Measurements from ENCODE around the gene BMPER.
A peak's percentile ranks its signal among the peaks of the same experiment; 100 is the strongest.

Gene BMPER

DNA sequence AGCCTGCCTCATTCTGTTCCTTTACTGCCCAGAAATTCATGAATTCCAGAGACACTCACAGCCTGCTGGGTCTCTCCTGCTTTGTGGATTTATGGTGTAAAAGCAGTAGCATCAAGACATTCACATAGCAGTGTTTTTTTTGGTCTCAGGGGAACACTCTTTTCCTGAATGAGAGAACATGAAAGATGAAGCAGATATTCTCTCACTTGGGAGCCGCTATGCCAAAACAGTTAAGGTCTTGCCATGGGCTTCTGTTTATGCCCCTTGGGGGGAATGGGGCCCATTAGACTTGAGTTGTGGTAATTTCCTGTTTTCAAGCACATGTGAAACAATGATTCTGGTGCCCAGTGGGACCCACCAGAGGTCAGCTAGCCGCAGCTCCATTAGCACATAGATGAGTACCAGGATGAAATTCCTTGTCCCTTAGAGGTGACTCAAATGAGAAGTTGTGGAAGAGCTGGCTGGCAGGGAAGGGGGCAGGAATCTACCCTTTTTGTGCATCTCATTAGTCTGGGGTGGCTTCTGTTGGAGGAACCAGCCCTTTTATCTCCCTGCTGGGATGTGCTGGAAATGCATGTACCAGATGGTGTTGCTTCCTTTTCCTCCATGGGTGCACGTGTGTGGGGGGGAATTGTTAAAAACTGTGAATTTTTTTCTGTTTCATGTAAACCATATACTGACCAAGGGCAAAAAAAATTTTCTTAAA is 13.3 kb downstream of the BMPER start:
- H3K4me3 ChIP-seq (ENCODE audit: low read depth, low read length) = no peak overlapping the region
- TF ChIP-seq, protein P1, sequence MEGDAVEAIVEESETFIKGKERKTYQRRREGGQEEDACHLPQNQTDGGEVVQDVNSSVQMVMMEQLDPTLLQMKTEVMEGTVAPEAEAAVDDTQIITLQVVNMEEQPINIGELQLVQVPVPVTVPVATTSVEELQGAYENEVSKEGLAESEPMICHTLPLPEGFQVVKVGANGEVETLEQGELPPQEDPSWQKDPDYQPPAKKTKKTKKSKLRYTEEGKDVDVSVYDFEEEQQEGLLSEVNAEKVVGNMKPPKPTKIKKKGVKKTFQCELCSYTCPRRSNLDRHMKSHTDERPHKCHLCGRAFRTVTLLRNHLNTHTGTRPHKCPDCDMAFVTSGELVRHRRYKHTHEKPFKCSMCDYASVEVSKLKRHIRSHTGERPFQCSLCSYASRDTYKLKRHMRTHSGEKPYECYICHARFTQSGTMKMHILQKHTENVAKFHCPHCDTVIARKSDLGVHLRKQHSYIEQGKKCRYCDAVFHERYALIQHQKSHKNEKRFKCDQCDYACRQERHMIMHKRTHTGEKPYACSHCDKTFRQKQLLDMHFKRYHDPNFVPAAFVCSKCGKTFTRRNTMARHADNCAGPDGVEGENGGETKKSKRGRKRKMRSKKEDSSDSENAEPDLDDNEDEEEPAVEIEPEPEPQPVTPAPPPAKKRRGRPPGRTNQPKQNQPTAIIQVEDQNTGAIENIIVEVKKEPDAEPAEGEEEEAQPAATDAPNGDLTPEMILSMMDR (IDR thresholded peaks at IDR 0.05; ENCODE audit: low read depth, low read length) = no peak
- in situ Hi-C loops (cut with HindIII; ENCODE audit: low sequenced_read_pairs) = no loop called here
- no peak for DNase-seq (ENCODE audit: low read depth, low spot score)

DNA sequence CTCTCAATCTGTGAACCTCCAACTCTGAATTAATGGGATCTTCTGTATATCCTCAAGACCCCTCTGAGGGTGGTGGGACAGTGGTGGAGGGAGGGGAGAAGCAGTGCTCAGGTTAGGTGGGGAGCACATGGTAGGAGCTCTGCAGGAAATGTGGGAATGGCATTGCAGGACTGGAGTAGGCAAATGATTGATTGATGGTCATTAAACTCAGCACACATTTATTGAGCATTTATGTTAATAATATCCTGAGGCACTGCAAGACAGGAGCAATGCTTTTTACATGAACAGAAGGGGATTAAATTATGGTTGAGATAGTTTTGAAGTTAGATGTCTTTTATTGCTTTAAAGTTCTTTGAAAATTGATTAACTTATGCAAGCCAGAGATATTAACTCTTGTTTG is 14.1 kb downstream of the BMPER start:
- TF ChIP-seq, protein P1 (IDR thresholded peaks at IDR 0.05; ENCODE audit: low read depth, low read length) = no peak
- in situ Hi-C loops (cut with HindIII; ENCODE audit: low sequenced_read_pairs) = no loop called here

DNA sequence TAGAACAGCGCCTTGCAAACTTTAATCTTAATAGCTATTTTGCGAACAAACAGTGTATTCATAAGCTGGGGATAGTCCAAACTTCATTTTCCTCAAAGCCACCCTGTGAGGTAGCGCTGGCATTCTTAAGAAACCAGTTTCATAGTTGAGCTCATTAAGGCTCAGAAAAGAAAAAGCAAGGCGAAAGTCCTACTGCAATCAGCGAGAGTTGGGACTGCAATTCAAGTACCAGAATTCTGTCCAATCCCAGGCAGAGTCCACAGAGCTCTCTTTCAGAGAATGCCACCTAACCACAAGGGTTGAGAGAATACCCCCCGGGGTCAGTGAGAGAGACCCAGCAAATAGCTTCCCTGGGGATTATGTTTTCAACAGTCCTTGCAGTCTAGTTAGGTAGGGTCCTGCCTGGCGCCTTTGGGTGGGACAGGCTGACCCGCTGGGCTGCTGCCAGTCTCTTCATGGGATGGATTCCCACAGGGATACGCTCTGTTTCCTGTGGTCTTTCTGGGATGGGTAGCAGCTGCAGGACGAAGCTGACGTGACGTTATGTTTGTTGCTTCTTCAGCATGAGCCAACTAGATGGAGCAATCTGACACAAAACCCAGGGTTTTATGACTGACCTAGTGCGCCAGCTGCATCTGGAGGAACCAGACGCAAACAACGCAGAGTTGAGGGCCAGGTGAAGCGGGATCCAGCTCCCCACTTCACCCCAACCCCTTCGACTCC is 16.0 kb downstream of the BMPER start:
- in situ Hi-C loops (cut with HindIII; ENCODE audit: low sequenced_read_pairs) = no loop called here
- DNase-seq (ENCODE audit: low read depth, low spot score) = peak; percentile 15
- TF ChIP-seq, protein P1 (IDR thresholded peaks at IDR 0.05; ENCODE audit: low read depth, low read length) = no peak
- H3K4me3 ChIP-seq (ENCODE audit: low read depth, low read length) = no peak overlapping the region

More for the DNA sequence above, 14.1 kb downstream of the BMPER start:
- DNase-seq (ENCODE audit: low read depth, low spot score) = no peak
- H3K4me3 ChIP-seq (ENCODE audit: low read depth, low read length) = no peak overlapping the region

- no peak overlapping the region for H3K4me3 ChIP-seq (ENCODE audit: low read depth, low read length)
- in situ Hi-C loops (cut with HindIII; ENCODE audit: low sequenced_read_pairs) = no loop called here
- DNase-seq (ENCODE audit: low read depth, low spot score) = no peak
- TF ChIP-seq, protein P1 (IDR thresholded peaks at IDR 0.05; ENCODE audit: low read depth, low read length) = no peak
Measured at GRCh38 chr7:33922820-33923219, 17.5 kb downstream of the BMPER start.

DNA sequence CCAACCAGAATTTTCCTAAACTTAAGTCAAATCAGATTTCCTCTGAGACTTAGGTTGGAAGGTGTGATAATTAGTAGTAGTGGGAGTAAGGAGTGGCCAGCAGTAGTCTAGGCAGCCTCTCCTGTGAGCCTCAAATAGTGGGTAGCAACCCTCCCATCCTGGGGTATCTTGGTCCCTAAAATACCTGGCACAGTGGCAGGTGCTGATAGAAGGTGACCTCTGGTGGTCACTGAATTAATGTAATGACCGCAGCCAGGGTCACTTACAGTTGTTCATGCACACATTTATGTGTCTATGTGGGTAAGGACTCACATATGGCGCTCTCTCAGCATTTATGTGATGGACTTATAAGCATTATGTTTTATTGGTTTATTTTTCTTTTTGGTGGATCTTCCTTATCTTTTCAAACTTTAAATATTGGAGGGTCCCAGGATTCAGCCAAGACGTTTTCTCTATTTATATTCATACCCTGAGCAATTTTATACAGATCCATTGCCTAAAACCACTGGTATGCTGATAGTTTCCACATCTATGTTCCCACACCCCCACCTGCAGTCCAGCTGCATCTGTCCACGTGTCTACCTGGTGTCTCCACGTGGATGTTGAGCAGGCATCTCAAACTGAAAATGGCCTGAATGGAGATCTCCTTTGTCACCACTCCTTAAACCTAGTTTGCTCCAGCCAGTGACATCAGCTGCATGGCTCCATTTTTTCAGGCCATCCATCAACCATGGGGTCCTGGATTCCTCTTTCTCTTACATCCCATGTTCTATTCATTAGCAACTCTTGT is 18.3 kb downstream of the BMPER start:
- in situ Hi-C loops (cut with HindIII; ENCODE audit: low sequenced_read_pairs) = no loop called here

DNA sequence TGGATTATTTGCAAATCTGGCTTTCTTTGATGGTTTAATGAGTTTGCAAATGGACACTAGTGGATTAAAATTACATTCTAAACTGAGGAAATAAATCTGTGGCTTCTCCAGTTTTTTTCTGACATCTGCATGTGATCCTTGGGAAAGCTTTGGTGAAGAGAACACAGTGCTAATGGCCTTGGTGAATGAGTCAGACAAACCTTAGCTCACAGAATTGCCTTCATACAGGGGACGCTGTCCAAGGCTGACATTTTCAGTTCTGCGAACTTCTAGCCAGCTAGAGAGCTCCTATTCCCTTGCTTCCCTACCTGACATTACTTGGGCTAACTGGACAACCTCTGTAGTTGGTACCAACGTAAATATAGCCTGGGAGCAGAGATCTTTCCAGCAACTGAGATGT is 21.2 kb downstream of the BMPER start:
- H3K4me3 ChIP-seq (ENCODE audit: low read depth, low read length) = no peak overlapping the region
- in situ Hi-C loops (cut with HindIII; ENCODE audit: low sequenced_read_pairs) = no loop called here
- TF ChIP-seq, protein P1 (IDR thresholded peaks at IDR 0.05; ENCODE audit: low read depth, low read length) = no peak
- peak; percentile 43 for DNase-seq (ENCODE audit: low read depth, low spot score)

More for the DNA sequence above, 18.3 kb downstream of the BMPER start:
- H3K4me3 ChIP-seq (ENCODE audit: low read depth, low read length) = no peak overlapping the region
- DNase-seq (ENCODE audit: low read depth, low spot score) = no peak
- TF ChIP-seq, protein P1 (IDR thresholded peaks at IDR 0.05; ENCODE audit: low read depth, low read length) = no peak
